Superior temporal gyrus (tissue), 1 donor: ENCODE results near the gene NTRK2.

ENCODE experiments used
- DNase-seq: peaks from one replicate; pipeline ENCODE4 v3.0.0-alpha.2; 2016; ENCODE audit errors: extremely low spot score

NTRK2 gene

GRCh38 chr9:84817038-84817437 is 147.5 kb downstream of the NTRK2 start:
- DNase-seq = no peak

- DNase-seq = no peak
Measured at GRCh38 chr9:84818791-84819190, 149.3 kb downstream of the NTRK2 start.

GRCh38 chr9:84819491-84819991 is 150.0 kb downstream of the NTRK2 start:
- no peak for DNase-seq

GRCh38 chr9:84821431-84821830 is 151.9 kb downstream of the NTRK2 start:
- peak; percentile 64 for DNase-seq

GRCh38 chr9:84822589-84823233 is 153.2 kb downstream of the NTRK2 start:
- no peak for DNase-seq

GRCh38 chr9:84823421-84824271 is 154.1 kb downstream of the NTRK2 start:
- no peak for DNase-seq

- no peak for DNase-seq
Measured at GRCh38 chr9:84827216-84827765, 157.8 kb downstream of the NTRK2 start.

GRCh38 chr9:84828046-84828445 is 158.5 kb downstream of the NTRK2 start:
- no peak for DNase-seq

- no peak for DNase-seq
Measured at GRCh38 chr9:84829471-84829870, 159.9 kb downstream of the NTRK2 start.

- no peak for DNase-seq
Measured at GRCh38 chr9:84829997-84830696, 160.6 kb downstream of the NTRK2 start.

GRCh38 chr9:84831377-84831776 is 161.8 kb downstream of the NTRK2 start:
- no peak for DNase-seq

GRCh38 chr9:84832453-84832852 is 162.9 kb downstream of the NTRK2 start:
- DNase-seq = no peak

GRCh38 chr9:84834426-84834825 is 164.9 kb downstream of the NTRK2 start:
- no peak for DNase-seq

- no peak for DNase-seq
Measured at GRCh38 chr9:84835745-84836144, 166.2 kb downstream of the NTRK2 start.

GRCh38 chr9:84838879-84839278 is 169.3 kb downstream of the NTRK2 start:
- no peak for DNase-seq

- DNase-seq = peak; percentile 60
Measured at GRCh38 chr9:84839541-84839940, 170.0 kb downstream of the NTRK2 start.

- no peak for DNase-seq
Measured at GRCh38 chr9:84841931-84842330, 172.4 kb downstream of the NTRK2 start.

GRCh38 chr9:84843175-84843824 is 173.8 kb downstream of the NTRK2 start:
- no peak for DNase-seq

GRCh38 chr9:84845956-84846900 is 176.7 kb downstream of the NTRK2 start:
- DNase-seq = no peak

- no peak for DNase-seq
Measured at GRCh38 chr9:84846906-84847305, 177.4 kb downstream of the NTRK2 start.
